Uterus (tissue), 4 donors: ENCODE data around the gene TBC1D13. TPM values are rescaled to one million over a fixed set of nuclear protein-coding genes. Genes with fewer than 3 reads are reported as not detected.

Source experiments
- DNase-seq, 2 donors: peaks; one replicate each; pipeline ENCODE4 v3.0.0-alpha.2; 2019 to 2020
- H3K27ac ChIP-seq, 2 donors: fragments of 200-600 bp; sonication (generic); 1 replicate in 1 of 2; 2 replicates in 1 of 2; pipeline ENCODE4 v1.5.1; 2016 to 2018
- H3K27me3 ChIP-seq, 2 donors: fragments of 200-600 bp; sonication (generic); one replicate each; pipeline ENCODE4 v1.5.1; 2018 to 2019; ENCODE audit warnings: control low read depth in 1 of 2
- H3K36me3 ChIP-seq, 2 donors: fragments of 200-600 bp; sonication (generic); one replicate each; pipeline ENCODE4 v1.5.1; 2019; ENCODE audit warnings: control low read depth in 1 of 2
- H3K4me1 ChIP-seq, 2 donors: fragments of 200-600 bp; sonication (generic); one replicate each; pipeline ENCODE4 v1.5.1; 2018 to 2019; ENCODE audit warnings: control low read depth in 1 of 2
- H3K4me3 ChIP-seq, 2 donors: fragments of 200-600 bp; sonication (generic); 1 replicate in 1 of 2; 2 replicates in 1 of 2; pipeline ENCODE4 v1.5.1; 2018 to 2019; ENCODE audit warnings: mild to moderate bottlenecking in 1 of 2
- H3K9me3 ChIP-seq, 2 donors: fragments of 200-600 bp; sonication (generic); one replicate each; pipeline ENCODE4 v1.5.1; 2019; ENCODE audit warnings: control low read depth in 1 of 2
- CTCF ChIP-seq, 4 experiments: fragments of 200-600 bp in 2 of 4; fragments of 450-650 bp in 2 of 4; sonication (generic) in 2 of 4; IDR thresholded peaks; one replicate each; pipeline ENCODE4 v1.5.1; 2016 to 2019; ENCODE audit warnings: antibody characterized with exemption in 4 of 4, mild to moderate bottlenecking in 2 of 4, moderate library complexity in 1 of 4
- POLR2A ChIP-seq, 2 donors: fragments of 450-650 bp; IDR thresholded peaks; one replicate each; pipeline ENCODE4 v1.6.1; 2016; ENCODE audit warnings: antibody characterized with exemption in 2 of 2, mild to moderate bottlenecking in 1 of 2, moderate library complexity in 1 of 2
- intact Hi-C: fragments of 100-400 bp; cut with DNase I; formaldehyde crosslinking; loops from one replicate; pipeline ENCODE4 v1.15.1; 2023; ENCODE audit warnings: low total_unique reads
- total RNA-seq, 4 donors: library from RNA; depleted of rRNA in 3 of 4; stranded (reverse); fragments of >200 nt in 3 of 4; gene quantifications; one replicate each; pipeline versions ENCODE4 v1.1.0 to v1.2.4, GENCODE V29; 2014 to 2023
- donor health status: DM: yes; HTN: yes; CAD: no.

The TBC1D13 gene
- total RNA-seq, 4 donors from 2014 or later, result 7.1 to 26.8 (median 23.3) TPM

GRCh38 chr9:128823903-128824406 is 36.9 kb downstream of the TBC1D13 start:
- Histone ChIP-seq H3K9me3 (no peaks in the 10 kb centered on the region), H3K36me3 (no peaks in the 10 kb centered on the region), H3K4me1 (peaks cover 0 to 4% of the 10 kb centered on the region in 2 donors), H3K4me3 (no peak overlapping the region), H3K27me3 (no peaks in the 10 kb centered on the region), H3K27ac (no peak overlapping the region)
- TF ChIP-seq CTCF (IDR thresholded peaks at IDR 0.05) (no peak), POLR2A (IDR thresholded peaks at IDR 0.05) (no peak)
- DNase-seq, result no peak
- intact Hi-C loops, result no loop called here

- Histone ChIP-seq H3K36me3 (no peaks in the 10 kb centered on the region), H3K27ac (no peak overlapping the region)
- no peak for DNase-seq
These were observed 37.9 kb downstream of the TBC1D13 start for GRCh38 chr9:128824911-128825310.

DNA sequence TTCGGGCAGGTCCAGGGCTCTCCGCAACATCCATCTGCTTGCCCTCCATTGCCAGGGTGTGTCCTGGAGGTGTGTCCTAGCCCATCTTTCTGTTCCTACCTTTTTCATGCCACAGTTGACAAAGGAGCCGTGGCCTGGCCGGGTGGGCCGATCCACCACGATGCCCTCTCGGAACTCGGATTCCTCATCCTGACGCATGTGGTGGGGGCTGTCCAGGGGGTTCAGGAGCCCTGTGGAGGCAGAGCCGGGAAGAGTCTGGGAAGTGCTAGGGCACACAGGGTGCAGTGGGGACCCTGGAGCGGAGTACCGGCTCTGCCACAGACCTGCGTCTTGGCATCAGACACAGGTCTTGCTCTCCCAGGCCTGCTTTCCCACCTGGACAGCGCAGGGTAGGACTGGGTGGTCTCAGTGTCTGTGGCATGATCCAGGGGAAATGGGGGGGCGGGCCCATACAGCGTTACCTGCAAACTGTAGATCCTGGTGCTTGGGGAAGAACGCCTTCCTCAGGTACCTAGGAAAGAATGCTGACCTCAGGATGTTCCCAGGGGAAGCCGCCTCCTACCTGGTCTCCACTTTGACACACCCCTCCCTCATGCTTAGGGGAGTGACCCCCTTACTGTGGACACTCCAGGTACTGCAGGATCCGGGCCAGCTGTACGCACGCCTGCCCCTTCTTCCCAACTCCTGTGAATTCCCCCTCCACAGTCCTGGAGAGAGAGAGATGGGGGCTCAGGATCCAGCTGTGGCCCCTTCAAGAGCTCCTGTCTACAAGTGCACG is 39.1 kb downstream of the TBC1D13 start:
- no peaks in the 10 kb centered on the region for H3K9me3 ChIP-seq
- H3K4me1 ChIP-seq, result no peaks in the 10 kb centered on the region
- no peak overlapping the region for H3K27ac ChIP-seq
- TF ChIP-seq POLR2A (IDR thresholded peaks at IDR 0.05) (no peak), CTCF (IDR thresholded peaks at IDR 0.05) (no peak)
- intact Hi-C loops, result no loop called here
- H3K36me3 ChIP-seq, result no peaks in the 10 kb centered on the region
- no peaks in the 10 kb centered on the region for H3K27me3 ChIP-seq
- H3K4me3 ChIP-seq, result no peak overlapping the region
- DNase-seq, result no peak

More at GRCh38 chr9:128824911-128825310, 37.9 kb downstream of the TBC1D13 start:
- intact Hi-C loops, result no loop called here
- TF ChIP-seq CTCF (IDR thresholded peaks at IDR 0.05) (no peak), POLR2A (IDR thresholded peaks at IDR 0.05) (no peak)
- H3K9me3 ChIP-seq, result no peaks in the 10 kb centered on the region
- H3K4me3 ChIP-seq, result no peak overlapping the region
- H3K27me3 ChIP-seq, result no peaks in the 10 kb centered on the region
- peaks cover 0 to 4% of the 10 kb centered on the region in 2 donors for H3K4me1 ChIP-seq

- Histone ChIP-seq H3K27me3 (no peaks in the 10 kb centered on the region), H3K4me3 (no peak overlapping the region), H3K9me3 (no peaks in the 10 kb centered on the region), H3K4me1 (no peaks in the 10 kb centered on the region), H3K36me3 (no peaks in the 10 kb centered on the region), H3K27ac (no peak overlapping the region)
- intact Hi-C loops, result no loop called here
- no peak for DNase-seq
- TF ChIP-seq POLR2A (IDR thresholded peaks at IDR 0.05) (no peak), CTCF (IDR thresholded peaks at IDR 0.05) (no peak)
These were observed 41.2 kb downstream of the TBC1D13 start for GRCh38 chr9:128828267-128828666.

GRCh38 chr9:128828719-128829452 is 41.8 kb downstream of the TBC1D13 start:
- no peaks in the 10 kb centered on the region for H3K36me3 ChIP-seq

More at GRCh38 chr9:128828719-128829452, 41.8 kb downstream of the TBC1D13 start:
- Histone ChIP-seq H3K4me3 (peak overlapping the region; percentile 78 to 89), H3K4me1 (no peaks in the 10 kb centered on the region), H3K27me3 (no peaks in the 10 kb centered on the region), H3K27ac (peak overlapping the region; percentile 39 to 86), H3K9me3 (no peaks in the 10 kb centered on the region)
- DNase-seq, result no peak
- intact Hi-C loops, result no loop called here
- TF ChIP-seq POLR2A (IDR thresholded peaks at IDR 0.05) (no peak), CTCF (IDR thresholded peaks at IDR 0.05) (no peak)
